OCI-LY3 (cell line): ENCODE data around the gene POTEJ.
"Not testable (repeated sequence)": the region's sequence is repeated elsewhere in the genome, so short reads cannot be mapped to it uniquely, and the experiment has no call there.

ENCODE experiments used
- H2AFZ ChIP-seq: fragments of 200-600, 300-600 bp; shearing (Covaris generic); 2 replicates; pipeline ENCODE4 v1.6.0; 2014; ENCODE audit warnings: antibody characterized with exemption, low read depth, low read length
- H3K27ac ChIP-seq: fragments of 200-600, 300-600 bp; sonication (generic); 2 replicates; pipeline ENCODE4 v1.5.1; 2014; ENCODE audit warnings: mild to moderate bottlenecking, low read length, moderate library complexity, mixed read lengths
- H3K27me3 ChIP-seq: fragments of 200-600, 300-600 bp; sonication (generic); 2 replicates; pipeline ENCODE4 v1.6.1; 2014; ENCODE audit warnings: low read depth, low read length, mixed read lengths
- H3K36me3 ChIP-seq: fragments of 200-600, 300-600 bp; sonication (generic); replicated peaks from 2 replicates; pipeline ENCODE3; 2014; ENCODE audit warnings: low read depth, low read length, mixed read lengths
- H3K4me1 ChIP-seq: fragments of 300-600, 200-600 bp; sonication (generic); 2 replicates; pipeline ENCODE4 v1.6.1; 2014; ENCODE audit warnings: low read length, mixed read lengths
- H3K4me2 ChIP-seq: fragments of 200-600, 300-600 bp; sonication (generic); 2 replicates; pipeline ENCODE4 v1.6.1; 2014; ENCODE audit warnings: low read length, mixed read lengths
- H3K4me3 ChIP-seq: fragments of 300-600, 200-600 bp; sonication (generic); 2 replicates; pipeline ENCODE4 v1.5.1; 2014; ENCODE audit warnings: antibody characterized with exemption, mild to moderate bottlenecking, low read length, moderate library complexity
- H3K79me2 ChIP-seq: fragments of 300-600, 200-600 bp; shearing (Covaris generic); 2 replicates; pipeline ENCODE4 v1.6.1; 2014; ENCODE audit warnings: mild to moderate bottlenecking, low read length, mixed read lengths
- H3K9ac ChIP-seq: fragments of 300-600, 200-600 bp; shearing (Covaris generic); 2 replicates; pipeline ENCODE4 v1.6.0; 2014; ENCODE audit warnings: mild to moderate bottlenecking, low read length, moderate library complexity
- H3K9me3 ChIP-seq: fragments of 200-600, 300-600 bp; shearing (Covaris generic); 2 replicates; pipeline ENCODE4 v1.6.1; 2014; ENCODE audit warnings: low read length, mixed read lengths; ENCODE audit not compliant: insufficient read depth
- H4K20me1 ChIP-seq: fragments of 200-600, 300-600 bp; sonication (generic); 2 replicates; pipeline ENCODE4 v1.6.1; 2016; ENCODE audit warnings: low read length, mixed read lengths; ENCODE audit not compliant: insufficient read depth

Gene POTEJ

GRCh38 chr2:130649285-130649684, 38.0 kb downstream of the POTEJ start:
- not testable (repeated sequence) for H3K9ac ChIP-seq, H3K4me2 ChIP-seq, H3K4me1 ChIP-seq, H3K27me3 ChIP-seq, H3K79me2 ChIP-seq, H3K36me3 ChIP-seq, H4K20me1 ChIP-seq, H3K27ac ChIP-seq, H2AFZ ChIP-seq, H3K4me3 ChIP-seq, H3K9me3 ChIP-seq

- H3K4me1 ChIP-seq, H3K36me3 ChIP-seq, H3K4me2 ChIP-seq, H3K27ac ChIP-seq, H3K9ac ChIP-seq, H4K20me1 ChIP-seq, H3K79me2 ChIP-seq, H3K27me3 ChIP-seq, H2AFZ ChIP-seq, H3K9me3 ChIP-seq, H3K4me3 ChIP-seq: not testable (repeated sequence)
Observed at GRCh38 chr2:130664506-130664905, 53.3 kb downstream of the POTEJ start.

GRCh38 chr2:130665596-130665995, 54.4 kb downstream of the POTEJ start:
- not testable (repeated sequence) for H3K4me2 ChIP-seq, H3K27ac ChIP-seq, H2AFZ ChIP-seq, H4K20me1 ChIP-seq, H3K9me3 ChIP-seq, H3K9ac ChIP-seq, H3K4me1 ChIP-seq, H3K36me3 ChIP-seq, H3K79me2 ChIP-seq, H3K4me3 ChIP-seq, H3K27me3 ChIP-seq

- not testable (repeated sequence) for H4K20me1 ChIP-seq, H3K4me2 ChIP-seq, H2AFZ ChIP-seq, H3K27me3 ChIP-seq, H3K27ac ChIP-seq, H3K4me3 ChIP-seq, H3K79me2 ChIP-seq, H3K9me3 ChIP-seq, H3K4me1 ChIP-seq, H3K36me3 ChIP-seq, H3K9ac ChIP-seq
Observed at GRCh38 chr2:130667516-130667915, 56.3 kb downstream of the POTEJ start.

- not testable (repeated sequence) for H3K79me2 ChIP-seq, H3K36me3 ChIP-seq, H3K4me3 ChIP-seq, H3K4me1 ChIP-seq, H4K20me1 ChIP-seq, H3K27me3 ChIP-seq, H3K27ac ChIP-seq, H3K9me3 ChIP-seq, H3K4me2 ChIP-seq, H2AFZ ChIP-seq, H3K9ac ChIP-seq
Observed at GRCh38 chr2:130670026-130670745, 58.9 kb downstream of the POTEJ start.

GRCh38 chr2:130692041-130692770, 81.0 kb downstream of the POTEJ start:
- H2AFZ ChIP-seq, H3K4me2 ChIP-seq, H4K20me1 ChIP-seq, H3K9me3 ChIP-seq, H3K9ac ChIP-seq, H3K4me3 ChIP-seq, H3K27ac ChIP-seq, H3K4me1 ChIP-seq, H3K27me3 ChIP-seq, H3K79me2 ChIP-seq, H3K36me3 ChIP-seq: not testable (repeated sequence)

- not testable (repeated sequence) for H3K9ac ChIP-seq, H3K27ac ChIP-seq, H3K4me3 ChIP-seq, H2AFZ ChIP-seq, H3K9me3 ChIP-seq, H3K79me2 ChIP-seq, H3K27me3 ChIP-seq, H3K4me1 ChIP-seq, H4K20me1 ChIP-seq, H3K4me2 ChIP-seq, H3K36me3 ChIP-seq
Observed at GRCh38 chr2:130693474-130693873, 82.2 kb downstream of the POTEJ start.

GRCh38 chr2:130703250-130703649, 92.0 kb downstream of the POTEJ start:
- H3K9ac ChIP-seq, result not testable (repeated sequence)

More at GRCh38 chr2:130703250-130703649, 92.0 kb downstream of the POTEJ start:
- H4K20me1 ChIP-seq, H3K27ac ChIP-seq, H3K4me2 ChIP-seq, H3K4me1 ChIP-seq, H3K4me3 ChIP-seq, H2AFZ ChIP-seq, H3K27me3 ChIP-seq, H3K36me3 ChIP-seq, H3K79me2 ChIP-seq, H3K9me3 ChIP-seq: not testable (repeated sequence)
